Epithelial cell of esophagus (primary cell): ENCODE data around the gene GGA2.

Experiments
- DNase-seq: peaks from one replicate; pipeline ENCODE4 v3.0.0; 2010; ENCODE audit warnings: low read depth
- H3K4me3 ChIP-seq: 2 replicates; pipeline ENCODE4 v1.5.1; 2011; ENCODE audit warnings: mild to moderate bottlenecking, low read length, control low read depth
- TF ChIP-seq, protein P1 (sequence below): IDR thresholded peaks from 2 replicates; pipeline ENCODE4 v1.5.1; 2011; ENCODE audit warnings: low read depth, mild to moderate bottlenecking, low read length, control low read depth, inconsistent platforms; ENCODE audit not compliant: insufficient read depth; ENCODE audit errors: missing control alignments

Gene GGA2

DNA sequence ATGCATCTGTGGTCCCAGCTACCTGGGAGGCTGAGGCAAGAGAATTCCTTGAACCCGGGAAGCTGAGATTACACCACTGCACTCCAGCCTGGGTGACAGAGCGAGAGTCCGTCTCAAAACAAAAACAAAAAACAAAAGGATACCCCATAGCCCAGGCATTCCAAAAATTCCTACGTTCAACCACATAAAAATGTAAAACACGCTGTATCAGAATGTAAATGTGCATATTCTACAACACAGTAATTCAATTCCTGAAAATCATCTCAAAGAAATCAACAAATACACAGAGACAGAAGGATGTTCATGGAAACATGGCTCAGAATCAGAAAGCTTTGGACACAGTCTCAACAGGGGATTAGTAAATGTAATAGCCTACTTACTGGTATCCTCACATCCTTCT is 90.3 kb downstream of the GGA2 start:
- DNase-seq = no peak
- H3K4me3 ChIP-seq = no peak overlapping the region
- TF ChIP-seq, protein P1, sequence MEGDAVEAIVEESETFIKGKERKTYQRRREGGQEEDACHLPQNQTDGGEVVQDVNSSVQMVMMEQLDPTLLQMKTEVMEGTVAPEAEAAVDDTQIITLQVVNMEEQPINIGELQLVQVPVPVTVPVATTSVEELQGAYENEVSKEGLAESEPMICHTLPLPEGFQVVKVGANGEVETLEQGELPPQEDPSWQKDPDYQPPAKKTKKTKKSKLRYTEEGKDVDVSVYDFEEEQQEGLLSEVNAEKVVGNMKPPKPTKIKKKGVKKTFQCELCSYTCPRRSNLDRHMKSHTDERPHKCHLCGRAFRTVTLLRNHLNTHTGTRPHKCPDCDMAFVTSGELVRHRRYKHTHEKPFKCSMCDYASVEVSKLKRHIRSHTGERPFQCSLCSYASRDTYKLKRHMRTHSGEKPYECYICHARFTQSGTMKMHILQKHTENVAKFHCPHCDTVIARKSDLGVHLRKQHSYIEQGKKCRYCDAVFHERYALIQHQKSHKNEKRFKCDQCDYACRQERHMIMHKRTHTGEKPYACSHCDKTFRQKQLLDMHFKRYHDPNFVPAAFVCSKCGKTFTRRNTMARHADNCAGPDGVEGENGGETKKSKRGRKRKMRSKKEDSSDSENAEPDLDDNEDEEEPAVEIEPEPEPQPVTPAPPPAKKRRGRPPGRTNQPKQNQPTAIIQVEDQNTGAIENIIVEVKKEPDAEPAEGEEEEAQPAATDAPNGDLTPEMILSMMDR = no peak

DNA sequence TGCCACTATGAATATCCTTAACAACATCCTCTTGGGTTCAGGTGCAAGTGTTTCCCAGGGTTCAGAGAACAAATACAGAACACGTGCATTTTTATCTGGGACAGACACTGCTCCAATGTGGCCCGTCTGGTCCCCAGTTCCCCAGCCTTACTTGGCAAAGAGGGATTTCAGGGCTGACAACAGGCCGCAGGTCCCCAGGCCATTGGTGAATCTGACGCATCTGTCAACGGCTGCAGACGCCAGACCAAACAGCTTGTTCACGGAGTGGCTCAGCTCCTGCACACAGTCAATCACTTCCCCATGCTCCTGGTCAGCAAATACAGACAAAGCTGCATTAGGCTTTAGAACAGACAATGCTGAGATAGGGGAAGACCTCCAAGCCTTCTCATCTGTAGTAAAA is 93.5 kb downstream of the GGA2 start:
- TF ChIP-seq, protein P1 = no peak
- no peak for DNase-seq

DNA sequence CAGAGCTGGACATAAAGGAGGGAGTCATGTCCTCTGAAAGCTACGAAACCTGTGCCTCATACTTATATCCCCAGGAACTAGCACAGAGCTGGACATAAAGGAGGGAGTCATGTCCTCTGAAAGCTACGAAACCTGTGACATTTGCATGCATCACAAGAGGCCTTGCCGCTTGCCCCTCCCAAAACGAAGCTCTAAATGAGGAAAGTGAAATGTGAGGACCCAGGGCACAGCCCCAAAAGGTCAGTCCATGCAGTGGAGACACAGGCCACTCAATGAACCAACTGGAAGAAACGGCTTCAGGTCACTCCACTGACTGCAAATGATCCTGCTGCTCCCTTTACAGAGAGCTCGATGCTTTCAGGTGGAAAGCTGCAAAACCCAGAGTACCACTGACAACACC is 95.6 kb downstream of the GGA2 start:
- TF ChIP-seq, protein P1 = no peak
- H3K4me3 ChIP-seq = no peak overlapping the region
- DNase-seq = no peak

More for the DNA sequence above, 93.5 kb downstream of the GGA2 start:
- H3K4me3 ChIP-seq = no peak overlapping the region
